ENCODE results near the gene GNB1.
"Not testable (repeated sequence)": the region's sequence is repeated elsewhere in the genome, so short reads cannot be mapped to it uniquely, and the experiment has no call there.

Gene GNB1

GRCh38 chr1:1748686-1749321 lies 142.1 kb downstream of the GNB1 start:
- Histone ChIP-seq H3F3A (ENCODE audit: insufficient read depth) (peaks cover 5% of the 10 kb centered on the region; the same call in 1 of the 2 replicates), H3K9me2 (replicated peaks; ENCODE audit: insufficient read depth, low read length) (no peaks in the 10 kb centered on the region), H3K4me3 (ENCODE audit: insufficient read depth, low read length, poor library complexity, severe bottlenecking) (no peak overlapping the region), H4K20me1 (ENCODE audit: low read depth, low read length) (no peaks in the 10 kb centered on the region), H3K4me2 (ENCODE audit: low read depth, low read length, poor library complexity, severe bottlenecking) (no peak overlapping the region), H2AFZ (ENCODE audit: low read depth, low read length, severe bottlenecking) (no peak overlapping the region), H3K79me2 (ENCODE audit: insufficient read depth, low read length) (no peaks in the 10 kb centered on the region), H3K9me3 (ENCODE audit: insufficient read depth, low read length) (no peaks in the 10 kb centered on the region), H3K36me3 (ENCODE audit: low read length) (no peaks in the 10 kb centered on the region), H3K27me3 (ENCODE audit: low read length) (no peaks in the 10 kb centered on the region), H3K27ac (ENCODE audit: low read depth, low read length) (no peak overlapping the region), H3K9ac (ENCODE audit: low read length) (no peak overlapping the region)
- TF ChIP-seq CTCF (IDR thresholded peaks at IDR 0.05; ENCODE audit: insufficient read depth, low read length, poor library complexity, severe bottlenecking) (no peak), EZH2phosphoT487 (conservative IDR thresholded peaks at IDR 0.05; ENCODE audit: low read length) (no peak)

- peak overlapping the region; percentile 78 for H3K27ac ChIP-seq (ENCODE audit: low read depth, low read length)
- H3K36me3 ChIP-seq (ENCODE audit: low read length); H3F3A ChIP-seq (ENCODE audit: insufficient read depth); H3K4me3 ChIP-seq (ENCODE audit: insufficient read depth, low read length, poor library complexity, severe bottlenecking); H4K20me1 ChIP-seq (ENCODE audit: low read depth, low read length); H3K27me3 ChIP-seq (ENCODE audit: low read length); H2AFZ ChIP-seq (ENCODE audit: low read depth, low read length, severe bottlenecking); H3K9me3 ChIP-seq (ENCODE audit: insufficient read depth, low read length); H3K9me2 ChIP-seq (replicated peaks; ENCODE audit: insufficient read depth, low read length); H3K4me2 ChIP-seq (ENCODE audit: low read depth, low read length, poor library complexity, severe bottlenecking); H3K79me2 ChIP-seq (ENCODE audit: insufficient read depth, low read length): not testable (repeated sequence)
- H3K9ac ChIP-seq (ENCODE audit: low read length) = peak overlapping the region; percentile 50; the same call in 1 of the 2 replicates
Observed at GRCh38 chr1:1746566-1746909, 144.3 kb downstream of the GNB1 start.

- peak overlapping the region; percentile 47 for H3K4me3 ChIP-seq (ENCODE audit: insufficient read depth, low read length, poor library complexity, severe bottlenecking)
Observed at GRCh38 chr1:1745651-1746565, 145.0 kb downstream of the GNB1 start.

GRCh38 chr1:1742529-1742928 lies 148.4 kb downstream of the GNB1 start:
- not testable (repeated sequence) for H3K27me3 ChIP-seq (ENCODE audit: low read length); H3K9me2 ChIP-seq (replicated peaks; ENCODE audit: insufficient read depth, low read length); H3K4me3 ChIP-seq (ENCODE audit: insufficient read depth, low read length, poor library complexity, severe bottlenecking); H3K36me3 ChIP-seq (ENCODE audit: low read length); H3K4me2 ChIP-seq (ENCODE audit: low read depth, low read length, poor library complexity, severe bottlenecking); H3K9ac ChIP-seq (ENCODE audit: low read length); H3K79me2 ChIP-seq (ENCODE audit: insufficient read depth, low read length); H3F3A ChIP-seq (ENCODE audit: insufficient read depth); H4K20me1 ChIP-seq (ENCODE audit: low read depth, low read length); H3K9me3 ChIP-seq (ENCODE audit: insufficient read depth, low read length); H3K27ac ChIP-seq (ENCODE audit: low read depth, low read length); H2AFZ ChIP-seq (ENCODE audit: low read depth, low read length, severe bottlenecking)

More at GRCh38 chr1:1745651-1746565, 145.0 kb downstream of the GNB1 start:
- H3F3A ChIP-seq (ENCODE audit: insufficient read depth); H4K20me1 ChIP-seq (ENCODE audit: low read depth, low read length); H3K9me3 ChIP-seq (ENCODE audit: insufficient read depth, low read length); H3K36me3 ChIP-seq (ENCODE audit: low read length); H3K9me2 ChIP-seq (replicated peaks; ENCODE audit: insufficient read depth, low read length); H3K27me3 ChIP-seq (ENCODE audit: low read length); H3K79me2 ChIP-seq (ENCODE audit: insufficient read depth, low read length); H2AFZ ChIP-seq (ENCODE audit: low read depth, low read length, severe bottlenecking): not testable (repeated sequence)
- H3K4me2 ChIP-seq (ENCODE audit: low read depth, low read length, poor library complexity, severe bottlenecking) = peak overlapping the region; percentile 37
- peak overlapping the region; percentile 78 for H3K27ac ChIP-seq (ENCODE audit: low read depth, low read length)
- H3K9ac ChIP-seq (ENCODE audit: low read length) = peak overlapping the region; percentile 50

- not testable (repeated sequence) for H3K79me2 ChIP-seq (ENCODE audit: insufficient read depth, low read length); H3K9ac ChIP-seq (ENCODE audit: low read length); H3K27me3 ChIP-seq (ENCODE audit: low read length); H3K27ac ChIP-seq (ENCODE audit: low read depth, low read length); H3K4me2 ChIP-seq (ENCODE audit: low read depth, low read length, poor library complexity, severe bottlenecking); H4K20me1 ChIP-seq (ENCODE audit: low read depth, low read length); H3F3A ChIP-seq (ENCODE audit: insufficient read depth); H3K4me3 ChIP-seq (ENCODE audit: insufficient read depth, low read length, poor library complexity, severe bottlenecking); H3K36me3 ChIP-seq (ENCODE audit: low read length); H3K9me3 ChIP-seq (ENCODE audit: insufficient read depth, low read length); H2AFZ ChIP-seq (ENCODE audit: low read depth, low read length, severe bottlenecking); H3K9me2 ChIP-seq (replicated peaks; ENCODE audit: insufficient read depth, low read length)
Observed at GRCh38 chr1:1741013-1741412, 149.9 kb downstream of the GNB1 start.

GRCh38 chr1:1738799-1739337 lies 152.0 kb downstream of the GNB1 start:
- H3K9me2 ChIP-seq (replicated peaks; ENCODE audit: insufficient read depth, low read length); H3K9me3 ChIP-seq (ENCODE audit: insufficient read depth, low read length); H3K9ac ChIP-seq (ENCODE audit: low read length); H3K4me2 ChIP-seq (ENCODE audit: low read depth, low read length, poor library complexity, severe bottlenecking); H3F3A ChIP-seq (ENCODE audit: insufficient read depth); H3K79me2 ChIP-seq (ENCODE audit: insufficient read depth, low read length); H2AFZ ChIP-seq (ENCODE audit: low read depth, low read length, severe bottlenecking); H3K27me3 ChIP-seq (ENCODE audit: low read length); H4K20me1 ChIP-seq (ENCODE audit: low read depth, low read length); H3K4me3 ChIP-seq (ENCODE audit: insufficient read depth, low read length, poor library complexity, severe bottlenecking); H3K27ac ChIP-seq (ENCODE audit: low read depth, low read length); H3K36me3 ChIP-seq (ENCODE audit: low read length): not testable (repeated sequence)

Measured in SU-DHL-6 (cell line).